ENCODE results near the gene TNFSF13.
A peak's percentile ranks its signal among the peaks of the same experiment; 100 is the strongest.

The TNFSF13 gene

GRCh38 chr17:7559320-7560171 lies 996 bp downstream of the TNFSF13 start:
- no peak overlapping the region for H3K27ac ChIP-seq (ENCODE audit: low read depth, low read length)
- 0 out of 2 replicates have a peak, but pooled peaks cover 3% of the 10 kb centered on the region for H3F3A ChIP-seq (ENCODE audit: control insufficient read depth, insufficient read depth)
- H3K9me3 ChIP-seq (ENCODE audit: control insufficient read depth, insufficient read depth, low read length) = no peaks in the 10 kb centered on the region
- peak overlapping the region; percentile 92 for H3K4me2 ChIP-seq (ENCODE audit: low read length)
- H3K4me1 ChIP-seq (ENCODE audit: control insufficient read depth, low read length) = peaks cover 49% of the 10 kb centered on the region
- H3K4me3 ChIP-seq (ENCODE audit: low read length) = peak overlapping the region; percentile 79; the same call in 1 of the 2 replicates
- TF ChIP-seq, protein P1, sequence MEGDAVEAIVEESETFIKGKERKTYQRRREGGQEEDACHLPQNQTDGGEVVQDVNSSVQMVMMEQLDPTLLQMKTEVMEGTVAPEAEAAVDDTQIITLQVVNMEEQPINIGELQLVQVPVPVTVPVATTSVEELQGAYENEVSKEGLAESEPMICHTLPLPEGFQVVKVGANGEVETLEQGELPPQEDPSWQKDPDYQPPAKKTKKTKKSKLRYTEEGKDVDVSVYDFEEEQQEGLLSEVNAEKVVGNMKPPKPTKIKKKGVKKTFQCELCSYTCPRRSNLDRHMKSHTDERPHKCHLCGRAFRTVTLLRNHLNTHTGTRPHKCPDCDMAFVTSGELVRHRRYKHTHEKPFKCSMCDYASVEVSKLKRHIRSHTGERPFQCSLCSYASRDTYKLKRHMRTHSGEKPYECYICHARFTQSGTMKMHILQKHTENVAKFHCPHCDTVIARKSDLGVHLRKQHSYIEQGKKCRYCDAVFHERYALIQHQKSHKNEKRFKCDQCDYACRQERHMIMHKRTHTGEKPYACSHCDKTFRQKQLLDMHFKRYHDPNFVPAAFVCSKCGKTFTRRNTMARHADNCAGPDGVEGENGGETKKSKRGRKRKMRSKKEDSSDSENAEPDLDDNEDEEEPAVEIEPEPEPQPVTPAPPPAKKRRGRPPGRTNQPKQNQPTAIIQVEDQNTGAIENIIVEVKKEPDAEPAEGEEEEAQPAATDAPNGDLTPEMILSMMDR (IDR thresholded peaks at IDR 0.05; ENCODE audit: low read depth, low read length, poor library complexity, severe bottlenecking) = no peak
- TF ChIP-seq EZH2phosphoT487 (IDR thresholded peaks at IDR 0.05; ENCODE audit: borderline replicate concordance, low read length) = no peak
- peaks cover 34% of the 10 kb centered on the region for H3K79me2 ChIP-seq (ENCODE audit: control insufficient read depth, low read length)
- peaks cover 24% of the 10 kb centered on the region for H3K36me3 ChIP-seq (ENCODE audit: control insufficient read depth, low read length)
- H4K20me1 ChIP-seq (ENCODE audit: control insufficient read depth, insufficient read depth, low read depth, low read length) = no peaks in the 10 kb centered on the region
- H3K9me2 ChIP-seq (replicated peaks; ENCODE audit: control insufficient read depth, low read length) = no peaks in the 10 kb centered on the region
- H3K27me3 ChIP-seq (ENCODE audit: control insufficient read depth, low read length) = peaks cover 7% of the 10 kb centered on the region

DNA sequence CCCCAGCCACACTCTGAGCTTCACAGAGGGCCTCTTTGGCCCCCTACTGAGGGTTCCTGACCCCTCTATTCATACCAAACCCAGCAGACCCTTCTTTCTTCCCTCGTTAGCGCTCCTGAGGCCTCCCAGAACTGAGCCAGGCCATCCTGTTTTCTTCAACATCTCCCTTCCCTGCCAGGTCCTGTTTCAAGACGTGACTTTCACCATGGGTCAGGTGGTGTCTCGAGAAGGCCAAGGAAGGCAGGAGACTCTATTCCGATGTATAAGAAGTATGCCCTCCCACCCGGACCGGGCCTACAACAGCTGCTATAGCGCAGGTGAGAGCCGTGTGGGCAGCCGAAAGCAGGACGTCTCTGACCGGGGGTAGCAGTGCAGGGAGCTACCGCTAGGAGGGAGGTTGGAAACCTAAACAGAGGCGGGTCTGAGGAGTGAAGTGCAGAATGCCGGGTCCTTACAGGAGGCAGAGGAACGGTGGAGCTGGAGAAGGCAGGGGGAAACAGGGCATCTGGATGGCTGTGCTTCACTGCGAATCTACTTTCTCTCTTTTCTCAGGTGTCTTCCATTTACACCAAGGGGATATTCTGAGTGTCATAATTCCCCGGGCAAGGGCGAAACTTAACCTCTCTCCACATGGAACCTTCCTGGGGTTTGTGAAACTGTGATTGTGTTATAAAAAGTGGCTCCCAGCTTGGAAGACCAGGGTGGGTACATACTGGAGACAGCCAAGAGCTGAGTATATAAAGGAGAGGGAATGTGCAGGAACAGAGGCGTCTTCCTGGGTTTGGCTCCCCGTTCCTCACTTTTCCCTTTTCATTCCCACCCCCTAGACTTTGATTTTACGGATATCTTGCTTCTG lies 1.9 kb downstream of the TNFSF13 start:
- H3F3A ChIP-seq (ENCODE audit: control insufficient read depth, insufficient read depth) = 0 out of 2 replicates have a peak, but pooled peaks cover 3% of the 10 kb centered on the region
- no peaks in the 10 kb centered on the region for H4K20me1 ChIP-seq (ENCODE audit: control insufficient read depth, insufficient read depth, low read depth, low read length)
- peak overlapping the region; percentile 79 for H3K4me3 ChIP-seq (ENCODE audit: low read length)
- TF ChIP-seq, protein P1 (IDR thresholded peaks at IDR 0.05; ENCODE audit: low read depth, low read length, poor library complexity, severe bottlenecking) = no peak
- no peak for TF ChIP-seq EZH2phosphoT487 (IDR thresholded peaks at IDR 0.05; ENCODE audit: borderline replicate concordance, low read length)
- H3K27me3 ChIP-seq (ENCODE audit: control insufficient read depth, low read length) = peaks cover 7% of the 10 kb centered on the region
- peak overlapping the region; percentile 92 for H3K4me2 ChIP-seq (ENCODE audit: low read length)
- H3K79me2 ChIP-seq (ENCODE audit: control insufficient read depth, low read length) = peaks cover 43% of the 10 kb centered on the region
- H3K4me1 ChIP-seq (ENCODE audit: control insufficient read depth, low read length) = peaks cover 49% of the 10 kb centered on the region
- H3K9me3 ChIP-seq (ENCODE audit: control insufficient read depth, insufficient read depth, low read length) = no peaks in the 10 kb centered on the region
- peaks cover 33% of the 10 kb centered on the region for H3K36me3 ChIP-seq (ENCODE audit: control insufficient read depth, low read length)
- H3K9me2 ChIP-seq (replicated peaks; ENCODE audit: control insufficient read depth, low read length) = no peaks in the 10 kb centered on the region
- no peak overlapping the region; the same call in 1 of the 2 replicates for H3K27ac ChIP-seq (ENCODE audit: low read depth, low read length)

DNA sequence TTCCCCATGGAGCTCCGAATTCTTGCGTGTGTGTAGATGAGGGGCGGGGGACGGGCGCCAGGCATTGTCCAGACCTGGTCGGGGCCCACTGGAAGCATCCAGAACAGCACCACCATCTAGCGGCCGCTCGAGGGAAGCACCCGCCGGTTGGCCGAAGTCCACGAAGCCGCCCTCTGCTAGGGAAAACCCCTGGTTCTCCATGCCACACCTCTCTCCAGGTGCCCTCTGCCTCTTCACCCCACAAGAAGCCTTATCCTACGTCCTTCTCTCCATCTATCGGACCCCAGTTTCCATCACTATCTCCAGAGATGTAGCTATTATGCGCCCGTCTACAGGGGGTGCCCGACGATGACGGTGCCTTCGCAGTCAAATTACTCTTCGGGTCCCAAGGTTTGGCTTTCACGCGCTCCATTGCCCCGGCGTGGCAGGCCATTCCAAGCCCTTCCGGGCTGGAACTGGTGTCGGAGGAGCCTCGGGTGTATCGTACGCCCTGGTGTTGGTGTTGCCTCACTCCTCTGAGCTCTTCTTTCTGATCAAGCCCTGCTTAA lies 2.6 kb downstream of the TNFSF13 start:
- no peak for TF ChIP-seq EZH2phosphoT487 (IDR thresholded peaks at IDR 0.05; ENCODE audit: borderline replicate concordance, low read length)
- TF ChIP-seq, protein P1 (IDR thresholded peaks at IDR 0.05; ENCODE audit: low read depth, low read length, poor library complexity, severe bottlenecking) = peak; percentile 56
- H3K27ac ChIP-seq (ENCODE audit: low read depth, low read length) = peak overlapping the region; percentile 82
- H3K4me2 ChIP-seq (ENCODE audit: low read length) = peak overlapping the region; percentile 92
- peaks cover 40% of the 10 kb centered on the region for H3K36me3 ChIP-seq (ENCODE audit: control insufficient read depth, low read length)
- peaks cover 47% of the 10 kb centered on the region for H3K79me2 ChIP-seq (ENCODE audit: control insufficient read depth, low read length)
- H3K9me3 ChIP-seq (ENCODE audit: control insufficient read depth, insufficient read depth, low read length) = no peaks in the 10 kb centered on the region
- no peaks in the 10 kb centered on the region for H4K20me1 ChIP-seq (ENCODE audit: control insufficient read depth, insufficient read depth, low read depth, low read length)
- H3K4me3 ChIP-seq (ENCODE audit: low read length) = peak overlapping the region; percentile 79
- H3F3A ChIP-seq (ENCODE audit: control insufficient read depth, insufficient read depth) = 0 out of 2 replicates have a peak, but pooled peaks cover 3% of the 10 kb centered on the region
- H3K27me3 ChIP-seq (ENCODE audit: control insufficient read depth, low read length) = peaks cover 7% of the 10 kb centered on the region
- peaks cover 49% of the 10 kb centered on the region for H3K4me1 ChIP-seq (ENCODE audit: control insufficient read depth, low read length)
- H3K9me2 ChIP-seq (replicated peaks; ENCODE audit: control insufficient read depth, low read length) = no peaks in the 10 kb centered on the region
